Amniotic stem cell (primary cell): Measurements from ENCODE around the gene ZAP70.
A peak's percentile ranks its signal among the peaks of the same experiment; 100 is the strongest.
"Not testable (repeated sequence)": the region's sequence is repeated elsewhere in the genome, so short reads cannot be mapped to it uniquely, and the experiment has no call there.

Experiments used
- DNase-seq: peaks from one replicate; lab custom pipeline; 2025; lab: John Stamatoyannopoulos, UW

Gene ZAP70

DNA sequence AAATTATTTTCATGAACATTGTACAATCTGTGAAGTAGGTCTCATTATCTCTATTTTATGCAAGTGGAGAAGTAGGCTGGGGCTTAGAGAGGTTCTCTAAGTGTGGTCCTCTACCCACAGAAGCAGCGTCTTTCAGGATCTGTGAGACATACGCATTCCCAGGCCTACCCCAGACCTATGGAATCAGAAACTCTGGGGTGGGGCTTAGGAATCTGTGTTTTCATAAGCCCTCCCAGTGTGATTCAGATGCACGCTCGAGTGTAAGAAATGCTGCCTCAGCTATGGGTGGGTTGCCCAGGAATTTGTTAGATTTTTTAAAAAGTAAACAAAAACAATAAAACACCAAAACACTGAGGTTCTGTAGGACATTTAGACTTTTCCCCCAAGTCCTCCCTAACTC, 14.8 kb upstream of the ZAP70 start:
- DNase-seq = no peak

DNA sequence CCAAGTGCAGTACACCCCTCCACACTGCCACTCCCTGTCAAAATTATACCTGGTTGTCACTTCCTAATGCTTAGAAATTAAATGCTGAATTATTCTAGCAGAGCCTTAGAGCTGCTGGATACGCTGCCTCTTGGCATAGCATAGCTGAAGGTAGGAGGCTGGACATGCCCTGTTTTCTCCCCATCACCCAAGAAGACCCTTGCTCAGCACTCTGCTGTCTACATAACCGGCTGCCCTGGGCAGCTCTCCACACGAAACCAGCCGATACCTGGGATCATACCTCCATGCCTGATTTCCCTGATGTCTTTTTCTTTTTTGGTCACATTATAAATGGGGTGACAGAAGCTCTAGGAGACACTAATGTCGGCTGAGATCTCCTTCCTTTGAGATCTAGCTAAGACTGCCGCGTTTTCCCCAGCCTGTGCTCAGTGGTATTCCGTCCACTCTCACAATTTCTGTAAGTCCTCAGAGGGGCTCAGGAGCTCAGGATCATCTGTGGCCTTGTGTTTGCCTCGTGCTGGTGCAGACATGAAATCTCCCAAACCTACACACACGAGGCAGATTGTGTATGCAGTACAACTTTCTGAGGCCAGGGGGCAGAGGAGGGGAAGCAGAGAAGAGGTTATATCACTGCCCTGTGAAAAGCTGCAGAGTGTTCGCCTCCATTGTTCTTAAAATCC, 13.5 kb upstream of the ZAP70 start:
- DNase-seq = peak; percentile 42

DNA sequence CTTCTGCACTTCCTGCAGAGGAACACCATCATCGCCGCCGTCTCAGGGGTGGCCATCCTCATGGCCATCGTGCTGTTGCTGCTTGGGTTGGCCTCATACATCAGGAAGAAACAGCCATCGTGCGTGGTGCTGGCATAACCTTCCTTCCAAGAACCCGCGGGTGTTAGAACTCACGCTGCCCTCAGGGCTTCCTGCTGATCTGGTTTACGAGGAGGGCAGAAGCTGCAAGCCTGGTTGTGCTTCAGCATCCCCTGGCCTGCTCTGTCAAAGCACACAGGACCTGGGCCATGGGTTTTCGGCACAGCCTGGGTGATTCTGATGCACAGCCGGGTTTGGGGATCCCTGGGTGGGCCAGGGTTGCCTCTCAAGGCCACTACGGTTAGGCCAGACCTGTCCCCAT, 12.2 kb upstream of the ZAP70 start:
- DNase-seq = no peak

DNA sequence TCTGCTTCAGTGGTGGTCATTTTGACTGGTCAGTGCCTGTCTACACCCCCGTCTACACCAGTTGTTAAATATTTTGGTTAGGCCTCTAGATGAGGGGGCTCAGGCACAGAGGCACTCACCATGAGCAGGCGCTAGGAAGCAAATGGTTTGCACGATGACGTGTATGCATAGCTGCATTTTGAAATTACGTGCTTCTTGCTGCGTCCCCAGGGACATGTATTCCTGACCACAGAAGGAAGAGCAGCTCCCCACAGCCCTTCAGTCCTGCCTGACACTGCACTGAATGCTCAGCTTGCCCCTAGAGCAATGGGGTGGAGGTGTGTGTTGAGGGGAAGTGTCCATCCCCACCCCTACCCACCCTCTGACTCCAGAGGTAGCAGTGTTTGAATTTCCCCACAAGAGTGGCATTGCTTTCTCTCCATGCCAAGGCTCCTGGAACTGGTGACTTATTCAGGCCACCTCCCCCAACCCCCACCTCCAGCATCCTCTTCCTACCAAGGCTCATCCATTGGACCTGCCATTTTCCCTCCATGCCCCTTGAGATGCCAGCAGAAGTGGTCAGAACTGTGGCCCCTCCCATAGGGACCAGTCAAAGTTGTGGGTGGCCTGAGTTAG, 11.4 kb upstream of the ZAP70 start:
- no peak for DNase-seq

DNA sequence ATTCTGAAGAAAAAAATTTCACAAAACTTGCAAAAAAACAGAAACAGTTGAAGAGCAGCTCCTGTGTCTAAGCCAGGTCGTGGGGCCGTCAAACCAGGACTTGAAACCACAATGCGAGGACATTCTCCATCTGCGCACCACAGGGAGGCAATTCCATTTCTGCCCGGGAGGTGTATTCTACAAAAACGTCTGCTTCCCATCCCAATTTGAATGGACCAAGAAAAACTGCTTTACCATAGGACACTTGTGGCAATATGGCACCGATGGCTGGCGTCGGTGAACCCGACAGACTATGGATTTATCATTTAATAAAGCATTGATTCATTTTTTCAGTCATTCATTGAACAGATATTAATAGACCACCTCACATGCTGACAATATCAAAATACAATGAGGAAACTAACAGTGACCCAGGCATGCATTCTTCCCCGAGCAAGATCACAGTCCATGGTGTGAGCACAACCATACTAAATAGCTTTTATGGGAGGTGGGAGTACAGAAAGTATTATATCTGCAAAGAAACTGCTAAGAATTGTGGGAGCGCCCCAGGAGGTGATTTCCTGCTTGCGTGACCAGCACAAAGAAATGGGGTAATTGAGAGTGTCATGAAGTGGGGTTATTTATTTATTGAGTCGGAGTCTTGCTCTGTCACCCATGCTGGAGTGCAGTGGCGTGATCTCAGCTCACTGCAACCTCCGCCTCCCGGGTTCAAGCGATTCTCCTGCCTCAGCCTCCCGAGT, 10.5 kb upstream of the ZAP70 start:
- DNase-seq = no peak

DNA sequence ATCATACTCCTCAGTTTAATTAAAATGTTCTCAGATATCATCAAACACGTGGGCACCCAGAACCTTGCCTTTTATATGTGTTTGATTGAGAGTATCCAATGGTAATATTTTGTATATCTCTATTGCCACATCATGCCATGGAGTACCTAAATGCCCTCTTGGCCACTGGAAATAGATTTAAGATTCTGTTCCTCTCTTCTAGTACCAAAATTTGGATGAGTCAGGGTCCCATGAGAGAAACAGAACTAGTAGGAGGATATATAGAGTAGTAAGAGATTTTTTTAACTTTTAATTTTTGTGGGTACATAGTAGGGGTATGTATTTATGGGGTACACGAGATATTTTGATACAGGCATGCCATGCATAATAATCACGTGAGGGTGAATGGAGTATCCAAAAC, 9.6 kb upstream of the ZAP70 start:
- DNase-seq = no peak

DNA sequence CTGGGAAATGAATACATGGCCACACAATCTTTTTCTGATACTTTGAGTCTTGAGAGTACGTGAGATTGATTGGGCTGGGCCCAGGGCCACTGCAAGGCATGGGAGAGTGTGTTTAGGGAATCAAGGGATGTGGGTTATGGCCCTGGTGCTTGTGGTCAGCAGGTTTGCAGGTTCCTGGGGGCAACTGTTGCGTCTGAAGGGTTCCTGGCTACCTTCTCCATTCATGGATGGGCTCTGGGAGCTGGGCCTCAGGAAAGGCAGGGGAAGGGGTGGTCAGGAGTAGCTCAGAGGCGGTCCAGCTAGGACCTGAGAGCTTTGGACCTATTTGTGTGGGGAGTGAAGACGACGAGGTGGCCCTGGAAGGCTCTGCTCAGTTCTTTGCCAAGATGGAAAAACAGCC, 8.4 kb upstream of the ZAP70 start:
- DNase-seq = no peak

DNA sequence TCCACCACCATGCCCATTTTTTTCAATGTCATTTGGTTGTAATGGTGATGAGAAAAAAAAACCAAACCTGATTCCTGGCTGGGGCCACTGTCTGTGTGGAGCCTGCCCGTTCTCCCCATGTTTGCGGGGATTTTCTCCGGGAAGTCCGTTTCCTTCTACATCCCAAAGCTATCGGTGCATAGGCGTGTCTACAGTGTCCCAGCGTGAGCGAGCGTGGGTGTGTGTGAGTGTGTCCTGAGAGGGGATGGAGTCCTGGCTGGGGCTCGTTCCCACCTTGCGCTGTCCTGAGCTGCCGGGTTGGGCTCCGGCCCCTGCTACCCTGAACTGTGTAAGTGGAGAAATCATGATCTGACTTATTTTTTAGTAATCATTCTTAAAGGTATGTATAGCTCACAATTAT, 7.3 kb upstream of the ZAP70 start:
- no peak for DNase-seq

DNA sequence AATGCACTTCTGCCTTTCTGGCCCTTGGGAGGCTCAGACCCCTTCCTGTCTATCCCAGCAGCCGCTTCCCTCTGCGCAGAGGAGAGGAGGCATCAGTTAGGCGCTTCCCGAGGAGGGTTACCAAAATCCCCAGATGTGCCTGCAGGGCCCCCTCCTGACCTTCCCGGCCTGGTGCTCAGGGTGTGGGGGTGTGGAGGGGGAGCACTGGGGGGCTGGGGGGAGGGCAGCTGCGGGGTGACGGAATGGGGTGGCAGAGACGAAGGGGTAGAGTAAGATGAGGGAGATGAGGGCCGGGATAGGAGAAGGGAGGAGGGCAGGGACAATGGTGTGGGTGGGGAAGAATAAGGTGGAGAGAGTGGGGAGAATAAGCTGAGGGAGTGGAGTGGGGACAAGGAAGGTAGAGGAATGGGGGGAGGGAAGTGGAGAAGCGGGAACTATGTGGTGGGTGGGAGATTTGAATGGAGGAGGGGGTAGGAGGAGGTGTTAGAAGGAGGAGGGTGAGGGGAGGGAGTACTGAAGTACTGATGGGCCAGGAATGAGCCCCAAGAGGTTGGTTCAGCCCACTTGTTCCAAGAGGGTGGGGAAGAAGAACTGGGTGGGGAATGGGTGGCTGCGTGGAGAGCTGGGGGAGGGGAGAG, 6.5 kb upstream of the ZAP70 start:
- DNase-seq = no peak

DNA sequence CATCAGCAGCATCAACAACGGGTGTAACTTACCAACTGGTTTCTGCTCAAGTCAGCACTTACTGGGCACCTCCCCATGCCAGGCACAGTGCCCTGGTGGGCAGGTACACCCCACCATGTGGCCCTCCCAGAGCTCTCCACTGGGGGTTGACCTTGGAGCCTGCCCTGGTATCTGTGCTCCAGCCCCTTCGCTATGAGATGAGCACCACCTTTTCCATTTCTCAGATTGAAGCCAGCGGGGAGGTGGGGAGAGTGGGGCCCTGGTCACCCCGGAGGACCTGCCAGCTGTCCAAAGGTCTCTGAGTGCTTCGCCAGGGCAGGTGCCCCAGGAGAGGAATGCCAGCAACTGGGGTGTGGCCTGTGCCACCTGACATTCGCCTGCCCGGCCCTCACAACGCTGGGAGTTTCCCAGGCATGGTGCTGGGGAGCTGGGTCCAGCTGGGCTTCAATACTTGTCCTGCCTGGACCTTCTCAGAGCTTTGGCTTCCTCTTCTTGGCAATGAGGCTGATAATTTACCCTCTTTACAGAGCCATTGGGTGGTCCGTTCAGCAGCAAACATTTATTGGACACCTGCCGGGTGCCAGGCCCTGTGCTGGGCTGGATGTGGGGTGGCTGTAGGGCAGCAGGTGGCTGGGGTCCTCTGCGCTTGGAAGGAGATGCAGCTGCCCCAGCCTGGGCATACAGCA, 5.9 kb upstream of the ZAP70 start:
- no peak for DNase-seq

DNA sequence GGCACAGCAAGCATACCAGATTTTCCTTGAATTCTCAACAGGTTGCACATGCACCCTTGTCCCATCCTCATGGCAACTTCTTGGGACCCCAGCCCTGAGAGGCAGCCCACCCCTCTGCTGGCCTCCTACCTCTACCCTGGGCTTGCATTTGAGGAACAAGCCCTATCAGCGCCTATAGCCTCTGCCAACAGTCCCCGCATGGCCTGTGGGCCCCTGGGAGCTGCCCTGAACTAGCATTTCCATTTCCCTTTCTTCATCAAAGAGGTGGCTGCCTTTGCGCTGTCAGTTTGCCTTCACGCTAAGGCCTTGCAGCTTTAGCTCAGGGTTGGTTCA, 5.4 kb upstream of the ZAP70 start:
- DNase-seq = no peak

DNA sequence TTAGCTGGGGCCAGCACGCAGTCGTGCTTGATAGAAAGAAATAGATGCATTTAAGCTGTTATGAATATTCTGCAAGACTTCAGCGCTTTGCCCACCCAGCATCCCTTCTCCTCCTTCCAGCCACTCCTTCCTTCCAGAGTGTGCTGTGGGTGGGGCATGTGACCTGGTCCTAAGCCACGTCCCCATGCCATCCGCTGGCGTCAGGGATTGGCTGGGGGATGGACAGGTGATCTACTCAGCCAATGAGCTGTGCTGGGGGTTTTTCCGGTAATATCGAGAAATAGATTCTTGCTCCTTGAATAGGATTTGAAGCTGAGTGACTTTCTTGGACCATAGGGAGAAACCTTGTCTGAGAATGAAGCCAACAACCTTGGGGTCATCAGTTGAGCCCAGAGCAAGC, 4.8 kb upstream of the ZAP70 start:
- no peak for DNase-seq

DNA sequence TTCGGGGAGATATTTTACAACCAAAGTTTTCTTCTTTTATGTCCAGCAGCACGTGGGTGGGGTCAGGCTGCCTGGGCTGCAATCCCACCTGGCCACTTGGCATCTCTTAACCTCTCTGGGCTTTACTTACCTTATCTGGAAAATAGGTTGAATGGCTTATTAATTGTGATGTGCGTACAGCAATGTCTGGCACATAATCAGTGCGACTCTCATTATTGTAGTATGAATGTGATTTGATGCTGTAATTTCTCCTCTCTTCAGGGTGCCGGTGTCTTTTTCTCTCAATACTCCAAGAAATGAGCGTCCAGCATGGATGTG, 2.0 kb upstream of the ZAP70 start:
- DNase-seq = no peak

DNA sequence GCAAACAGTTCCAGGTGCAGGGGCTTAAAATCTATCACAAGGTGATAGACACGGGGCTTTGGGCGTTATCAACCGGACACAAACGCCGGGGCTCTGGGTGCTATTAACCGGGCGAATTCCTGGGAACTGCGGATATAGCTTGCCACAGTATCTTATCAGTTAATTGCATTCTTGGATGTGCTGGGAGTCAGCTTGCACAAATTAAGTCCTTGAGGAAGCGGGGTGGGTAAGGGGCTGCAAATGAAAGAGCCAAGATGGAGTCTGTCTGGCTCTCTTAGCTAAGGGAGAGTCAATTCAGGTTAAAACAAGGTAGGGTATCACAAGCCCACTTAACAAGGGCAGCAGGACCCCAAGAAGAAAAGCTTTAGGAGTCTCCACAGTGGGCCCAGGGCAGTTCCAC, 1.2 kb upstream of the ZAP70 start:
- not testable (repeated sequence) for DNase-seq

DNA sequence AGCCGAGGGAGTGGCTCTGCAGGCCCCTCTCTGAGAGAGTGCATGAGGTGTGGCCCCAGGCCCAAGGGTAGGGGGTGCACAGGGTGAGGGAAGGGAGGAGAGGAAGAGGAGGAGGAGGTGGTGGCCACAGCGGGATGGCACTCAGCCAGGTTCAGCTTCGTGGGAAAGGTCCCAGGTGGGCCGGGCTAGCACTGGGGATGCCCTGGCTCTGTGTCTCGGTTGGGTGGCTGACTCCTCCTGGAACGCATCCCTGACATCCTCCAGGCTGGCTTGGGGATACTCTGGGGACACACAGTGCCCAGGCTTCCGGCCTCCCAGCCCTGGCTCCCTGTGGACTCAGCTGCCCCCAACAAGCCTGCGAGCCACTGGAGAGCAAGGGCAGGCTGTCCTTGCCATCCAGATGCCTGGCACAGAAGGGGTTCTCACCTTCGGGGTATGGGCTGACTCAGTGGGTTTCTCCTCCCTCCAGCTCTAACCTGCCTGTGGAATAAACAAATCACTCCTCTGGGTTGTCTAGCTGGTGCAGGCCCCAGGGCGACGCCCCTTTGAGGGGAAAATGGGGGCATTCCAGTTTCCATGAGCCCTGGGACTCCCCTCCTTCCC, 582 bp upstream of the ZAP70 start:
- DNase-seq = no peak

DNA sequence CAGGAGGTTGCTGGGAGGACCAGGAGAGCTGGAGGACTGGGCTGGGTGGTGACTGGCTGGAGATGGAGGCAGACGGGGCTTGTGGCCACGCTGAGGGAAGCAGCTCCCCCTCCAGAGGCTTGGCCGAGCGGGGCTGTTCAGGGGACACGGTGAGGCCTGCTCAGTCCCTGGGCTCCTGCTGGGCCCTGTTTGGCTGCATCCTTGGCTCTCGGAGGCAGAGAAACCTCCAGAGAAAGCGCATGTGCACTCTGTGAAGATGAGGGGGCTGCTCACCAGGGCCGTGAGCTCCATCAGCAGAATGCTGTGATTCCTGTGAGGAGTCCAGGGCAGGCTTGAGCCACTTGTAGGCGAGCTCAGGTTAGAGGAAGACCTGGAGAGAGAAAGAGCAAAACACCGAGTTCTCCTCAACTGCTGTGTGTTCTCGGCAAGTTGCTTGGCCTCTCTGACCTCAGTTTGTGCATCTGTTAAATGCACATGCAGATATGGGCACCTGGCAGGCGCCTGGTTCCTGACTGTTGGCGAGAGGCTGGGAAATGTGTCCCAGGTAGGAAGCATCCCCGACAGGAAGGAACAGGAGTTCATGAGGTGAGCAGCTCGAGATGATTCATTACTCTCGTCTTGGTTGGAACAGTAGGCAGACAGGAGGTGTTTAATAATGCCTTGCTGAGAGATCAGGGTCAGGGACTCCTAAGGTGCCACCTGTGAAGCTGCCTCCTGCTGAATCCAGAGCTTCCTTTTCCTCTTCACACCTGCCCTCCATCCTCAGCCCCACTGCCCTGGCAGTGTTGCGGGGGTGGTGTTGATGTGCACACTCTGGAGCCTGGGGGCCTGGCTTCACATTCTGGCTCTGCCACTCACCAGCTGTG, 941 bp downstream of the ZAP70 start:
- DNase-seq = no peak

DNA sequence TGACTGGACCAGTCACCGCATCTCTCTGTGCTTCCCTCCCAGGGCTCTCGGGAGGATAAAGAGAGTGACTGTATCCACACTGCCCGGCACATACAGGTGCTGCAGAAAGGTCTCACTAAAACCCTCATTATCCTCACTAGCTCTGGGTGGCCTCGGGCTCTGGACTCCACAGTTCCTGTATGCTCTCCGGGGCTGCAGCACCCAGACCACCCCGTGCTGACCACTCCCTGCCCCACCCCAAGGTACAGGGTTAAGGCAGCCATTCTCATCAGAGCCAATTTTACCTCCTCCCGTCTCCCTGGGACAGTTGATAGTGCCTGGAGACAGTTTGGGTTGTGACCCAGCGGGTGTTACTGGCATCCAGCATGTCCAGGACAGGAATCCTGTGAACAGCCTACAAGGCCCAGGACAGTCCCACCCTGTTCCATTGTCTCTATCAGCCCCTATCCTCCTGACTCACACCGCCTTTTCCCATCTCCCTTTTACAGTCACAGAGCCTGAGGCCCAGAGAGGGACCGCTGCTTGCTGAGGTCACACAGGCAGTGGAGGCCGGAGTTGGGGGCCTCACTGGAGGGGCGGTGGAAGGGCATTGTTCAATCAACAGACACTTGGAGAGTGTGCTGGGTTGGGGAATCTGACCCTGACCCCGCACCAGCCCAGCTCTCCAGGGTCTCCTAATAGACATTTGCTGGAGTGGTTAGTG, 1.7 kb downstream of the ZAP70 start:
- no peak for DNase-seq

DNA sequence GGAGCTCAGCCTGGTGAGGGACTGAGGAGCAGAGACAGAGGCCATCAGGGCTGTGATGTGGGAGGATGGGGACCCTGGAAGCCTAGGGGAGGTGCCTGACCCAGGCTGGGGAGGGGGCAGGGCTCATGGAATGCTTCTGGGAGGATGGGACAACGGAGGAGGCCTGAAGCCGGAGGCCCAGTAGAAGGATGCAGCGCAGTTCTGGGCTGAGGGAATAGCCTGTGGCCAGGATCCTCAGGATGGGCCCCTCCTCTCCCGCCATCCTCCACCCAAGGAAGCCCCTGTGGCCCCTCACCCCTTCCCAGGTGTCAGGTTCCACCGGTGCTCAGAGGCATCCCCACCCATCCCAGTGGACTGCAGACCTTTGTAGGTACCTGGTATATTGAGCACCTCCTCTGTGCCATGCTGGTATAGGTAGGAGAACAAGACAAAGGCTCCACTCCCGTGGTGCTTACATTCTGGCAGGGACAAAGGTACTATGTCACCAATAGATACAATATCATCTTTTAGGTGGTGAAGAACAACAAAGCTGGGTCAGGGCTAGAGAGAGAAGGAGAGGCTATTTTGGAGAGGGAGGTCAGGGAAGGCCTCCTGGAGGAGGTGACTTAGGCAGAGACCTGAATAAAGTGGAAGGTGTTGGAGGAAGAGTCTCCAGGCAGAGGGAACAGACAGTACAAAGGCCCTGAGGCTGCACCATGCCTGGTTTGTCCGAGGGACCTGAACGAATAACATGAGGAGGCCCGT, 2.7 kb downstream of the ZAP70 start:
- no peak for DNase-seq

DNA sequence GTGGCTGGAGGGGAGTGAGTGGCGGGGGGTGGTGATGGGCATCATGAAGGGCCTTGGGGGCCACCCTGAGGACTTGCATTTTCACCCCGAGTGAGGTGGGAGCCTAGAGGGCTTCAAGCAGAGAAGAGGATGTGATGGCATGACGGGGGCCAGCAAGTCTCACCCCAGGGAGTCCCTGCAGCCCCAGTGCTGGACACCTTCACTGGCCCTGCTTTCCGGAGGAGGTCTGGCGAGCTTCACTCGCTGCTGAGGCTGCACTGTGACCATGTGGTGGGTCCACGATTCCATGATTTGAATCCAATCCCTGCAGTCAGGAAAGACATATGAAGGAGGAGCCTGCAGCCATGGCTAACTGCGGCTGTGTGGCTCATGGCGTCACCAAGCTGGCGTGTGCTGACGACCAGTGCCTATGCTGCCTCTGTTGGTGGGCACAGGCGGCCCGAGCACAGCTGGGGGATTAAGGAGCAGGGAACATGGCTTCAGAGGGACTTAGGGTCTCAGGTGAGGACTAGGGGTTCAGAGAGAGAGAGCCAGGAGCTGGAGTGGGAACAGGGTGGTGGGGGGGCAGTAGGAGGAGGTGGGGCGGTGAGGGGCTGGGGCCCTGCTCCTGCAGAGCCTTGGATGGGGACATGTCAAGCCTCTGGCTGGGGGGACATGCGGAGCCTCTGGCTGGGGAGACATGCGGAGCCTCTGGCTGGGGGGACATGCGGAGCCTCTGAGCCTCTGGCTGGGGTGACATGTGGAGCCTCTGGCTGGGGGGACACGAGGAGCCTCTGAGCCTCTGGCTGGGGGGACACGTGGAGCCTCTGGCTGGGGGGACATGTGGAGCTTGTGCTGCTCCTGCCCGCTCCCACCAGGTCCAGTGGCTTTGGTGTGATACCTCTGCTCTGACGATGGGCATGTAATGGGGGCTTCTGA, 3.6 kb downstream of the ZAP70 start:
- no peak for DNase-seq
